Measurements from ENCODE around the gene PRDM15.

PRDM15 gene

GRCh38 chr21:41885341-41886024, 6.3 kb upstream of the PRDM15 start:
- no peak for DNase-seq

- no peak for DNase-seq
These were observed 5.4 kb upstream of the PRDM15 start for GRCh38 chr21:41884501-41885030.

- DNase-seq: no peak
These were observed 4.4 kb upstream of the PRDM15 start for GRCh38 chr21:41883582-41883981.

- no peak for DNase-seq
These were observed 1.9 kb upstream of the PRDM15 start for GRCh38 chr21:41881051-41881450.

GRCh38 chr21:41880153-41880552, 1.0 kb upstream of the PRDM15 start:
- no peak for DNase-seq

GRCh38 chr21:41878831-41879189, 334 bp downstream of the PRDM15 start:
- peak; percentile 90 for DNase-seq

- DNase-seq: peak; percentile 50
These were observed 978 bp downstream of the PRDM15 start for GRCh38 chr21:41877901-41878830.

GRCh38 chr21:41876928-41877652, 2.1 kb downstream of the PRDM15 start:
- no peak for DNase-seq

GRCh38 chr21:41876396-41876795, 2.7 kb downstream of the PRDM15 start:
- no peak for DNase-seq

GRCh38 chr21:41875086-41875485, 4.1 kb downstream of the PRDM15 start:
- DNase-seq: no peak

GRCh38 chr21:41874611-41875010, 4.5 kb downstream of the PRDM15 start:
- DNase-seq: no peak

GRCh38 chr21:41873426-41873825, 5.7 kb downstream of the PRDM15 start:
- DNase-seq: no peak

- DNase-seq: no peak
These were observed 6.1 kb downstream of the PRDM15 start for GRCh38 chr21:41873005-41873404.

GRCh38 chr21:41871293-41872030, 7.7 kb downstream of the PRDM15 start:
- DNase-seq: no peak

- DNase-seq: peak; percentile 22
These were observed 9.4 kb downstream of the PRDM15 start for GRCh38 chr21:41869771-41870170.

- peak; percentile 62 for DNase-seq
These were observed 11.0 kb downstream of the PRDM15 start for GRCh38 chr21:41868062-41868710.

- no peak for DNase-seq
These were observed 11.8 kb downstream of the PRDM15 start for GRCh38 chr21:41867313-41867712.

- DNase-seq: no peak
These were observed 12.8 kb downstream of the PRDM15 start for GRCh38 chr21:41866274-41866809.

GRCh38 chr21:41865002-41865777, 14.0 kb downstream of the PRDM15 start:
- no peak for DNase-seq

- no peak for DNase-seq
These were observed 14.7 kb downstream of the PRDM15 start for GRCh38 chr21:41864311-41865001.
